Activated T-cell treated with anti-CD3 and anti-CD28 coated beads, Interleukin-2, amount 50 U/mL, for 24 hours (primary cell): ENCODE data around the gene NOXA1.

Experiments
- DNase-seq: peaks from one replicate; pipeline ENCODE4 v3.0.0-alpha.2; 2020
- H3K27ac Mint-ChIP-seq: 2 replicates; pipeline ENCODE4 v1.8.0; 2020; ENCODE audit warnings: mild to moderate bottlenecking, mixed read lengths
- H3K27me3 Mint-ChIP-seq: 2 replicates; pipeline ENCODE4 v1.8.0; 2020; ENCODE audit warnings: mixed read lengths
- H3K36me3 Mint-ChIP-seq: 2 replicates; pipeline ENCODE4 v1.8.0; 2020; ENCODE audit warnings: low read depth, mixed read lengths
- H3K4me1 Mint-ChIP-seq: 2 replicates; pipeline ENCODE4 v1.8.0; 2020; ENCODE audit warnings: low read depth, mixed read lengths
- H3K4me3 Mint-ChIP-seq: 2 replicates; pipeline ENCODE4 v1.8.0; 2020; ENCODE audit warnings: mild to moderate bottlenecking, moderate library complexity, mixed read lengths
- H3K9me3 Mint-ChIP-seq: 2 replicates; pipeline ENCODE4 v1.8.0; 2020; ENCODE audit warnings: mixed read lengths

Gene NOXA1

GRCh38 chr9:137434498-137435380 is 11.5 kb downstream of the NOXA1 start:
- Mint-ChIP-seq H3K4me3 (no peak overlapping the region), H3K9me3 (no peaks in the 10 kb centered on the region), H3K27ac (no peak overlapping the region), H3K27me3 (no peaks in the 10 kb centered on the region), H3K4me1 (no peaks in the 10 kb centered on the region), H3K36me3 (no peaks in the 10 kb centered on the region)
- DNase-seq: no peak

- DNase-seq: no peak
- Mint-ChIP-seq H3K27me3 (no peaks in the 10 kb centered on the region), H3K36me3 (no peaks in the 10 kb centered on the region), H3K9me3 (no peaks in the 10 kb centered on the region), H3K27ac (no peak overlapping the region), H3K4me3 (no peak overlapping the region), H3K4me1 (no peaks in the 10 kb centered on the region)
These were observed 12.2 kb downstream of the NOXA1 start for GRCh38 chr9:137435381-137435891.

- no peaks in the 10 kb centered on the region for H3K4me1 Mint-ChIP-seq
- H3K9me3 Mint-ChIP-seq: no peaks in the 10 kb centered on the region
- H3K36me3 Mint-ChIP-seq: no peaks in the 10 kb centered on the region
- no peak overlapping the region for H3K27ac Mint-ChIP-seq
- H3K4me3 Mint-ChIP-seq: no peak overlapping the region
- no peaks in the 10 kb centered on the region for H3K27me3 Mint-ChIP-seq
- DNase-seq: no peak
These were observed 13.0 kb downstream of the NOXA1 start for GRCh38 chr9:137435980-137436760.

GRCh38 chr9:137436761-137437600 is 13.8 kb downstream of the NOXA1 start:
- H3K9me3 Mint-ChIP-seq: no peaks in the 10 kb centered on the region
- no peak overlapping the region for H3K4me3 Mint-ChIP-seq
- no peak for DNase-seq
- H3K27ac Mint-ChIP-seq: no peak overlapping the region
- H3K4me1 Mint-ChIP-seq: peaks cover 2% of the 10 kb centered on the region
- H3K36me3 Mint-ChIP-seq: no peaks in the 10 kb centered on the region
- H3K27me3 Mint-ChIP-seq: peaks cover 2% of the 10 kb centered on the region

- no peak for DNase-seq
- no peaks in the 10 kb centered on the region for H3K9me3 Mint-ChIP-seq
- H3K36me3 Mint-ChIP-seq: no peaks in the 10 kb centered on the region
These were observed 14.7 kb downstream of the NOXA1 start for GRCh38 chr9:137437691-137438590.

GRCh38 chr9:137438591-137439157 is 15.5 kb downstream of the NOXA1 start:
- H3K27me3 Mint-ChIP-seq: peaks cover 13% of the 10 kb centered on the region
- no peak for DNase-seq
- H3K9me3 Mint-ChIP-seq: no peaks in the 10 kb centered on the region
- peaks cover 2% of the 10 kb centered on the region for H3K4me1 Mint-ChIP-seq
- H3K36me3 Mint-ChIP-seq: no peaks in the 10 kb centered on the region
- H3K4me3 Mint-ChIP-seq: no peak overlapping the region
- no peak overlapping the region for H3K27ac Mint-ChIP-seq

More at GRCh38 chr9:137437691-137438590, 14.7 kb downstream of the NOXA1 start:
- Mint-ChIP-seq H3K4me1 (peaks cover 2% of the 10 kb centered on the region), H3K27me3 (peaks cover 9% of the 10 kb centered on the region), H3K27ac (no peak overlapping the region), H3K4me3 (no peak overlapping the region)

GRCh38 chr9:137439158-137439714 is 16.0 kb downstream of the NOXA1 start:
- Mint-ChIP-seq H3K27ac (no peak overlapping the region), H3K9me3 (no peaks in the 10 kb centered on the region), H3K27me3 (peaks cover 15% of the 10 kb centered on the region), H3K4me3 (no peak overlapping the region), H3K36me3 (no peaks in the 10 kb centered on the region), H3K4me1 (peaks cover 2% of the 10 kb centered on the region)
- DNase-seq: no peak

GRCh38 chr9:137441289-137441934 is 18.2 kb downstream of the NOXA1 start, which contains the start of gene ENTPD8:
ENTPD8 (minus strand) TSS chr9:137441357; CDS start chr9:137438285, 3,072 bp downstream.
- no peak for DNase-seq
- Mint-ChIP-seq H3K36me3 (no peaks in the 10 kb centered on the region), H3K9me3 (no peaks in the 10 kb centered on the region), H3K27ac (no peak within 1 kb of the TSS), H3K4me1 (peaks cover 16% of the 10 kb centered on the region), H3K27me3 (peaks cover 20% of the 10 kb centered on the region), H3K4me3 (peak within 1 kb of the TSS; percentile 49)

GRCh38 chr9:137441935-137442321 is 18.7 kb downstream of the NOXA1 start:
- no peaks in the 10 kb centered on the region for H3K9me3 Mint-ChIP-seq
- H3K27me3 Mint-ChIP-seq: peaks cover 20% of the 10 kb centered on the region
- H3K4me1 Mint-ChIP-seq: peaks cover 16% of the 10 kb centered on the region
- H3K4me3 Mint-ChIP-seq: peak overlapping the region; percentile 49
- DNase-seq: no peak
- no peaks in the 10 kb centered on the region for H3K36me3 Mint-ChIP-seq
- H3K27ac Mint-ChIP-seq: no peak overlapping the region

- no peak for DNase-seq
- Mint-ChIP-seq H3K4me1 (peaks cover 18% of the 10 kb centered on the region), H3K27ac (no peak overlapping the region), H3K4me3 (no peak overlapping the region), H3K27me3 (peaks cover 20% of the 10 kb centered on the region), H3K9me3 (no peaks in the 10 kb centered on the region), H3K36me3 (peaks cover 9% of the 10 kb centered on the region)
These were observed 21.1 kb downstream of the NOXA1 start for GRCh38 chr9:137444106-137444790.

- H3K4me3 Mint-ChIP-seq: no peak overlapping the region
- peak; percentile 89 for DNase-seq
- H3K27me3 Mint-ChIP-seq: peaks cover 20% of the 10 kb centered on the region
- H3K36me3 Mint-ChIP-seq: peaks cover 18% of the 10 kb centered on the region
- no peaks in the 10 kb centered on the region for H3K9me3 Mint-ChIP-seq
- H3K27ac Mint-ChIP-seq: no peak overlapping the region
- H3K4me1 Mint-ChIP-seq: peaks cover 21% of the 10 kb centered on the region
These were observed 22.1 kb downstream of the NOXA1 start for GRCh38 chr9:137445275-137445807.

GRCh38 chr9:137445930-137446431 is 22.8 kb downstream of the NOXA1 start:
- peaks cover 21% of the 10 kb centered on the region for H3K4me1 Mint-ChIP-seq
- no peak overlapping the region for H3K4me3 Mint-ChIP-seq
- no peak overlapping the region for H3K27ac Mint-ChIP-seq
- H3K9me3 Mint-ChIP-seq: no peaks in the 10 kb centered on the region
- peaks cover 18% of the 10 kb centered on the region for H3K36me3 Mint-ChIP-seq
- peaks cover 20% of the 10 kb centered on the region for H3K27me3 Mint-ChIP-seq
- no peak for DNase-seq
